Measurements from ENCODE around the gene SNX21.

- no peak for TF ChIP-seq CTCF (IDR thresholded peaks at IDR 0.05; ENCODE audit: insufficient read depth, low read length, poor library complexity, severe bottlenecking)
- no peak for TF ChIP-seq EZH2phosphoT487 (conservative IDR thresholded peaks at IDR 0.05; ENCODE audit: low read length)
Observed at GRCh38 chr20:45842169-45842812, 8.7 kb downstream of the SNX21 start.

Measured in SU-DHL-6 (cell line).